K562 (cell line): Measurements from ENCODE around the gene PTPRG. TPM values are rescaled to one million over a fixed set of nuclear protein-coding genes. Genes with fewer than 3 reads are reported as not detected.

ENCODE experiments used
- ATAC-seq: fragments of 200-7000 bp; cut with Tn5 transposase; 3 replicates; pipeline ENCODE4 v1.9.1; 2020; ENCODE audit warnings: moderate library complexity
- BruUV-seq: library from RNA; stranded (reverse); fragments of 400-500 nt; replicated peaks from 2 replicates; lab custom pipeline; 2021; lab: Mats Ljungman, UMichigan
- CTCF ChIA-PET: fragments of 300-600 bp; formaldehyde crosslinking; extraction: SDS; loops from one replicate; lab custom pipeline; 2021; ENCODE audit warnings: low intra/inter-chr PET ratio; lab: Yijun Ruan, JAX
- POLR2A ChIA-PET: fragments of 300-600, 350-650 bp; sonication (Branson Sonifier 250); formaldehyde crosslinking; extraction: SDS; loops from one replicate; lab custom pipeline; 2021; ENCODE audit warnings: antibody characterized with exemption, inconsistent platforms; lab: Yijun Ruan, JAX
- DNase-seq, 4 experiments: peaks; one replicate each; pipeline versions ENCODE4 v3.0.0 to v3.0.0-alpha.2; 2011 to 2018; ENCODE audit warnings: low spot score in 3 of 4, mixed read lengths in 3 of 4; ENCODE audit errors: extremely low read depth in 1 of 4
- FAIRE-seq: peaks from 2 replicates; lab custom pipeline; 2011; peaks lifted over from hg19 to GRCh38; lab: Jason Lieb, UNC
- H2AFZ ChIP-seq: 2 replicates; pipeline ENCODE4 v1.6.0; 2011; ENCODE audit warnings: low read depth, low read length, control low read depth, inconsistent platforms
- H3K27ac ChIP-seq: fragments of 200-600 bp; 3 replicates; pipeline ENCODE4 v1.8.0; 2011; ENCODE audit warnings: low read depth, mild to moderate bottlenecking, control low read depth, inconsistent platforms, low read length, moderate library complexity, mixed read lengths; ENCODE audit errors: extremely low read depth
- H3K27me3 ChIP-seq, 2 experiments: fragments of 300-600 bp in 1 of 2; 2 replicates in 1 of 2; 3 replicates in 1 of 2; pipeline versions ENCODE4 v1.6.0 to v1.8.0; 2011; ENCODE audit warnings: inconsistent platforms in 2 of 2, low read length in 2 of 2, mild to moderate bottlenecking in 1 of 2, mixed read lengths in 1 of 2, moderate library complexity in 1 of 2; ENCODE audit not compliant: control insufficient read depth in 2 of 2, insufficient read depth in 2 of 2
- H3K36me3 ChIP-seq: fragments of 300-600 bp; 3 replicates; pipeline ENCODE4 v1.8.0; 2011; ENCODE audit warnings: mild to moderate bottlenecking, low read length, inconsistent platforms; ENCODE audit not compliant: control insufficient read depth, insufficient read depth
- H3K4me1 ChIP-seq, 2 experiments: fragments of 200-600 bp in 1 of 2; replicated peaks in 1 of 2; 2 replicates in 1 of 2; 3 replicates in 1 of 2; pipeline versions ENCODE4 v1.5.1 to v1.8.0; 2011; ENCODE audit warnings: inconsistent platforms in 2 of 2, low read length in 2 of 2, mild to moderate bottlenecking in 1 of 2, mixed read lengths in 1 of 2, moderate library complexity in 1 of 2; ENCODE audit not compliant: control insufficient read depth in 2 of 2, insufficient read depth in 2 of 2
- H3K4me2 ChIP-seq: 2 replicates; pipeline ENCODE4 v1.6.1; 2011; ENCODE audit warnings: low read length, control low read depth, inconsistent platforms, mixed read lengths; ENCODE audit not compliant: insufficient read depth
- H3K4me3 ChIP-seq: fragments of 200-600 bp; sonication (generic), shearing (Covaris generic); 2 replicates; pipeline ENCODE4 v1.5.1; 2016; ENCODE audit warnings: control low read depth, inconsistent platforms
- H3K79me2 ChIP-seq: fragments of 200-600 bp; 3 replicates; pipeline ENCODE4 v1.8.0; 2011; ENCODE audit warnings: low read length, inconsistent platforms; ENCODE audit not compliant: control insufficient read depth, insufficient read depth
- H3K9ac ChIP-seq, 2 experiments: 2 replicates each; pipeline versions ENCODE4 v1.6.0 to v1.6.1; 2011; ENCODE audit warnings: low read depth in 2 of 2, low read length in 2 of 2, control low read depth in 1 of 2, inconsistent platforms in 1 of 2, mild to moderate bottlenecking in 1 of 2, mixed read lengths in 1 of 2; ENCODE audit not compliant: insufficient read depth in 1 of 2
- H3K9me1 ChIP-seq: one replicate; pipeline ENCODE4 v1.6.0; 2011; ENCODE audit warnings: inconsistent platforms, mild to moderate bottlenecking, low read length, moderate library complexity; ENCODE audit not compliant: control insufficient read depth, insufficient read depth
- H3K9me3 ChIP-seq: replicated peaks from 2 replicates; pipeline ENCODE4 v1.5.1; 2011; ENCODE audit warnings: low read depth, low read length, inconsistent platforms; ENCODE audit not compliant: control insufficient read depth, insufficient read depth
- H4K20me1 ChIP-seq: replicated peaks from 2 replicates; pipeline ENCODE4 v1.6.1; 2011; ENCODE audit warnings: low read length, inconsistent platforms, mixed read lengths; ENCODE audit not compliant: control insufficient read depth, insufficient read depth
- HEY1 ChIP-seq: fragments of 250-450 bp; sonication (Bioruptor Pico); IDR thresholded peaks from 2 replicates; pipeline ENCODE4 v1.5.0; 2020; ENCODE audit warnings: mild to moderate bottlenecking, moderate library complexity, borderline replicate concordance
- PRPF4 ChIP-seq: fragments of 200-400 bp; formaldehyde crosslinking; IDR thresholded peaks from one replicate; pipeline ENCODE4 v1.6.1; 2017; ENCODE audit warnings: low read length, low read depth, mild to moderate bottlenecking; ENCODE audit not compliant: insufficient read depth, poor library complexity, severe bottlenecking
- ZBTB11 ChIP-seq, 3 experiments: fragments of 200-800 bp in 1 of 3; fragments of 250-450 bp in 1 of 3; fragments of 450-650 bp in 1 of 3; sonication (Bioruptor Pico) in 1 of 3; sonication (Bioruptor generic) in 1 of 3; formaldehyde crosslinking in 1 of 3; IDR thresholded peaks; 2 replicates each; pipeline versions ENCODE4 v1.6.1 to v1.8.0; 2016 to 2022; ENCODE audit warnings: mild to moderate bottlenecking in 2 of 3, missing genetic modification characterization in 2 of 3, missing compliant biosample characterization in 1 of 3, moderate library complexity in 1 of 3
- WGBS: fragments of 100-300 bp; shearing (Covaris generic); methylation state at CpG from one replicate; pipeline ENCODE4 v1.1.6; 2016; ENCODE audit warnings: low coverage, mixed read lengths; ENCODE audit not compliant: insufficient coverage; ENCODE audit errors: missing lambda C conversion rate; 5-methylcytosine and 5-hydroxymethylcytosine counted together
- in situ Hi-C: fragments of 300-500 bp; cut with MboI; formaldehyde crosslinking; loops from 4 replicates; pipeline ENCODE4 v1.15.0; 2018; ENCODE audit warnings: inconsistent platforms, mixed read lengths
- intact Hi-C: fragments of 100-400 bp; cut with micrococcal nuclease; formaldehyde crosslinking; loops from 2 replicates; pipeline ENCODE4 v1.14.2; 2022
- polyA plus RNA-seq, 8 experiments: library from polyadenylated mRNA; depleted of rRNA in 4 of 8; stranded (reverse) in 5 of 8; unstranded in 3 of 8; fragments of >200 nt; fragmentation: Nextera tagmentation in 2 of 8; fragmentation: Illumina TruSeq in 1 of 8; extraction: Ambion mirVana in 2 of 8; extraction: Trizol in 1 of 8; gene quantifications; 2 replicates each; pipeline versions ENCODE4 v1.2.1 to v1.2.3, GENCODE V29; 2011 to 2014; ENCODE audit warnings: inconsistent platforms in 1 of 8, missing spikeins in 1 of 8
- total RNA-seq, 7 experiments: library from RNA; depleted of rRNA in 6 of 7; stranded (reverse); fragments of >200 nt in 6 of 7; fragmentation: Illumina TruSeq in 2 of 7; extraction: Trizol in 2 of 7; gene quantifications; 2 replicates each; pipeline versions ENCODE4 v1.2.1 to v1.2.3, GENCODE V29; 2011 to 2021; ENCODE audit warnings: low replicate concordance in 1 of 7

The PTPRG gene
- total and polyA plus RNA-seq, 9 of the 15 experiments (the other 6 are each of a cell fraction or from before 2014, with no cell fraction given): 0.16 TPM; not detected in 8

GRCh38 chr3:61690016-61690415 is 128.6 kb downstream of the PTPRG start:
- 0% methylated on average over 5 of the region's 5 CpGs for WGBS
- H3K9me1 ChIP-seq: no peaks in the 10 kb centered on the region
- POLR2A ChIA-PET: no interaction called here
- intact Hi-C loops: no loop called here
- H3K36me3 ChIP-seq: no peaks in the 10 kb centered on the region
- H4K20me1 ChIP-seq: no peaks in the 10 kb centered on the region
- H2AFZ ChIP-seq: no peak overlapping the region
- no peak overlapping the region for H3K4me3 ChIP-seq
- in situ Hi-C loops: no loop called here
- H3K27ac ChIP-seq: no peak overlapping the region
- no TSS peak for BruUV-seq
- TF ChIP-seq ZBTB11 (CRISPR knock-in tag; IDR thresholded peaks at IDR 0.05) (peak in 1 of 3 experiments; percentile 60; a peak in 2 of 6 replicates), PRPF4 (no peak), HEY1 (CRISPR knock-in tag) (no peak)
- TF ChIP-seq, all 486 proteins: peak for 1
- Histone ChIP-seq H3K4me1 (no peaks in the 10 kb centered on the region), H3K27me3 (no peaks in the 10 kb centered on the region), H3K9me3 (no peaks in the 10 kb centered on the region), H3K4me2 (no peak overlapping the region), H3K79me2 (no peaks in the 10 kb centered on the region), H3K9ac (no peak overlapping the region)
- CTCF ChIA-PET: no interaction called here
- DNase-seq (no peak), ATAC-seq (no peak), FAIRE-seq (no peak)
